ENCODE data around the gene GRIN3B.
"Not testable (repeated sequence)": the region's sequence is repeated elsewhere in the genome, so short reads cannot be mapped to it uniquely, and the experiment has no call there.

GRCh38 chr19:1023883-1024188, 23.6 kb downstream of the GRIN3B start:
- not testable (repeated sequence) for TF ChIP-seq CTCF (IDR thresholded peaks at IDR 0.05); EZH2 (IDR thresholded peaks at IDR 0.05; ENCODE audit: borderline replicate concordance, insufficient read depth, low read depth, low read length, poor library complexity, severe bottlenecking)

Data from B cell (primary cell).